ENCODE measurements around the gene SPEM1.

The SPEM1 gene, protein sequence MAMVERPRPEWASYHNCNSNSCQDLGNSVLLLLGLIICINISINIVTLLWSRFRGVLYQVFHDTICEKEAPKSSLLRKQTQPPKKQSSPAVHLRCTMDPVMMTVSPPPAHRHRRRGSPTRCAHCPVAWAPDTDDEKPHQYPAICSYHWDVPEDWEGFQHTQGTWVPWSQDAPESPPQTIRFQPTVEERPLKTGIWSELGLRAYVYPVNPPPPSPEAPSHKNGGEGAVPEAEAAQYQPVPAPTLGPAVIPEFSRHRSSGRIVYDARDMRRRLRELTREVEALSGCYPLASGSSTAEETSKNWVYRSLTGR

DNA sequence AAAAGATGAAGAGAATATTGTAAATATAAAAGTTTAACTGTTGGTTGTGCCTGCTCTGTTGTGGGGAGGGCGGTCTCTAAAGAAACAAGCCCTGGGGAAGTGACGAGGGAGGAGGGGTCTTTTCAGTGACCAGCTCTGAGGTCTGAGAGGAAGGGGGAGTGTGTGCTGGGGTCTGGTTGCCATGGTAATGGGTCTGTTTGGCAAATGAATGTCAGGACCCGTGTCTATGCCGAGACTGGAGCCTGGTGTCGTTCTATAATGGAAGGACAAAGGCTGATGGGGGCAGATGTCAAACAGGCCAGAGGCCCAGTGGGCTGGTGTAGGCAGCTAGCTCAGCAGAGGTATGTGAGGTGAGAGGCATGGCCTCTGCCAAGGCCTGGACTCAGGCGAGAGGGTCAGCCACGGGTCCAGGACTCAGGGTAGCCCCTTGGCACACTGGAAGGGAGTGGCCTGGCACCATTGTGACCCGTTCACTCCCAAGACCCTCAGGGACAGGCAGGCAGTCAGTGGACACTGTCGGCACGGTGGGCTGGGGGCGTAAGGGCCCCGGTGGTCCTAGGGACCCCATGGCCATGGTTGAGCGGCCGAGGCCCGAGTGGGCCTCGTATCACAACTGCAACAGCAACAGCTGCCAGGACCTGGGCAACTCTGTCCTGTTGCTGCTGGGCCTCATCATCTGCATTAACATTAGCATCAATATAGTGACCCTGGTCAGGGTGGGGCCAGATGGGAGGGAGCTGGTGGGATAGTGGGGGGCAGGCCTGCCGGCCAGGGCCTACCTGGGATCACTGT is at the start of gene SPEM1:
Gene SPEM1 (plus strand): TSS at position 506 of the 792 bp plus-strand sequence. CDS start 61 bp downstream, at position 567.
- Histone ChIP-seq H3K27ac (ENCODE audit: poor library complexity, severe bottlenecking) (no peak within 1 kb of the TSS), H3K27me3 (ENCODE audit: insufficient read depth, poor library complexity, severe bottlenecking) (no peaks in the 10 kb centered on the region), H3K4me1 (ENCODE audit: insufficient read depth, poor library complexity, severe bottlenecking) (no peaks in the 10 kb centered on the region), H3K9me3 (ENCODE audit: severe bottlenecking) (no peaks in the 10 kb centered on the region), H3K36me3 (ENCODE audit: low read depth) (no peaks in the 10 kb centered on the region), H3K4me3 (ENCODE audit: severe bottlenecking) (no peak within 1 kb of the TSS)
- no peak for DNase-seq (ENCODE audit: low spot score)
- TF ChIP-seq, protein P1, sequence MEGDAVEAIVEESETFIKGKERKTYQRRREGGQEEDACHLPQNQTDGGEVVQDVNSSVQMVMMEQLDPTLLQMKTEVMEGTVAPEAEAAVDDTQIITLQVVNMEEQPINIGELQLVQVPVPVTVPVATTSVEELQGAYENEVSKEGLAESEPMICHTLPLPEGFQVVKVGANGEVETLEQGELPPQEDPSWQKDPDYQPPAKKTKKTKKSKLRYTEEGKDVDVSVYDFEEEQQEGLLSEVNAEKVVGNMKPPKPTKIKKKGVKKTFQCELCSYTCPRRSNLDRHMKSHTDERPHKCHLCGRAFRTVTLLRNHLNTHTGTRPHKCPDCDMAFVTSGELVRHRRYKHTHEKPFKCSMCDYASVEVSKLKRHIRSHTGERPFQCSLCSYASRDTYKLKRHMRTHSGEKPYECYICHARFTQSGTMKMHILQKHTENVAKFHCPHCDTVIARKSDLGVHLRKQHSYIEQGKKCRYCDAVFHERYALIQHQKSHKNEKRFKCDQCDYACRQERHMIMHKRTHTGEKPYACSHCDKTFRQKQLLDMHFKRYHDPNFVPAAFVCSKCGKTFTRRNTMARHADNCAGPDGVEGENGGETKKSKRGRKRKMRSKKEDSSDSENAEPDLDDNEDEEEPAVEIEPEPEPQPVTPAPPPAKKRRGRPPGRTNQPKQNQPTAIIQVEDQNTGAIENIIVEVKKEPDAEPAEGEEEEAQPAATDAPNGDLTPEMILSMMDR (IDR thresholded peaks at IDR 0.05; ENCODE audit: poor library complexity, severe bottlenecking) = no peak
- ATAC-seq (ENCODE audit: low read depth) = no peak

DNA sequence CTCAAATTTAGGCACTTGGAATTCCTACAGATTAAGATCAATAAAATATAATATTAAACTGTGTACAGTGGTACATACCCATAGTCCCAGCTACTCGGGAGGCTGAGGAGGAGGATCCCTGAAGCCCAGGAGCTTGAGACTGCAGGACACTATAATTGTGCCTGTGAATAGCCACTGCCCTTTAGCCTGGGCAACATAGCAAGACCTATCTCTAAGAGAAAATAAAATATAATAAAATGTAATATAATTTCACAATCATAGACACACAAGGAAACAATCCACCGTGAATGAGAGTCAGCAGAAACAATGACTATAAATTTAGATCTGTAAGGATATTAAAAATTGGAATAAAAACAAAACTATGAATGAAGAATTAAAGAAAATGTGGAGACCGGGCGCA is 49.3 kb upstream of the SPEM1 start:
- TF ChIP-seq, protein P1 (IDR thresholded peaks at IDR 0.05; ENCODE audit: poor library complexity, severe bottlenecking) = no peak
- H3K36me3 ChIP-seq (ENCODE audit: low read depth) = no peaks in the 10 kb centered on the region
- no peaks in the 10 kb centered on the region for H3K4me1 ChIP-seq (ENCODE audit: insufficient read depth, poor library complexity, severe bottlenecking)
- H3K4me3 ChIP-seq (ENCODE audit: severe bottlenecking) = no peak overlapping the region
- H3K27ac ChIP-seq (ENCODE audit: poor library complexity, severe bottlenecking) = no peak overlapping the region
- ATAC-seq (ENCODE audit: low read depth) (no peak), DNase-seq (ENCODE audit: low spot score) (no peak)
- H3K9me3 ChIP-seq (ENCODE audit: severe bottlenecking) = no peaks in the 10 kb centered on the region
- no peaks in the 10 kb centered on the region for H3K27me3 ChIP-seq (ENCODE audit: insufficient read depth, poor library complexity, severe bottlenecking)

DNA sequence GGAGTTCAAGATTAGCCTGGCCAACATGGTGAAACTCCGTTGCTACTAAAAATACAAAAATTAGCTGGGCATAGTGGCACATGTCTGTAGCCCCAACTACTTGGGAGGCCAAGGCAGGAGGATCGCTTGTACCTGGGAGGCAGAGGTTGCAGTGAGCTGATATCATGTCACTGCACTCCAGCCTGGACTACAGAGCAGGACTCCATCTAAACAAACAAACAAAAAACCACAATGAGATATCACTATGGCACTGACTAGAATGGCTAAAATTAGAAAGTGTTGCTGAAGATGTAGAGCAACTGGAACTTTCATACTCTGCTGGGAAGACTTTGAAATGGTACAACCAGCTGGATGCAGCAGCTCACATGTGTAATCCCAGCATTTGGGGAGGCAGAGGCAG is 45.8 kb upstream of the SPEM1 start:
- no peaks in the 10 kb centered on the region for H3K9me3 ChIP-seq (ENCODE audit: severe bottlenecking)
- TF ChIP-seq, protein P1 (IDR thresholded peaks at IDR 0.05; ENCODE audit: poor library complexity, severe bottlenecking) = no peak
- ATAC-seq (ENCODE audit: low read depth) (no peak), DNase-seq (ENCODE audit: low spot score) (no peak)
- no peaks in the 10 kb centered on the region for H3K4me1 ChIP-seq (ENCODE audit: insufficient read depth, poor library complexity, severe bottlenecking)
- no peak overlapping the region for H3K4me3 ChIP-seq (ENCODE audit: severe bottlenecking)
- H3K27ac ChIP-seq (ENCODE audit: poor library complexity, severe bottlenecking) = no peak overlapping the region
- H3K36me3 ChIP-seq (ENCODE audit: low read depth) = no peaks in the 10 kb centered on the region
- H3K27me3 ChIP-seq (ENCODE audit: insufficient read depth, poor library complexity, severe bottlenecking) = no peaks in the 10 kb centered on the region

DNA sequence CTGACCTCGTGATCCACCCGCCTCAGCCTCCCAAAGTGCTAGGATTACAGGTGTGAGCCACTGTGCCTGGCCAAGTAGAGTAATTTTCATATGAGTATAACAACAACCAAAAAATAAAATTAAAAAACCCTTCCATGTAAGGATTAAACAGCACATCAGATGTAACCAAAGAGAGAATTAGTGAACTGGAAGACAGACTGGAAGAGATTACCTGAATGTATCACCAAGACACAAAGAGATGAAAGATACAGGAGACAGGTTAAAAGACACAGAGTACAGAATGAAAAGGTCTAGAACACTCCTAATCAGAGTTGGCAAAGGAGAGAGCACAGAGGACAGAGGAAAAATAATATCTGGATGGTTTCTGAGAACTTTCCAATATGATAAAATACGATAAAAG is 41.0 kb upstream of the SPEM1 start:
- H3K9me3 ChIP-seq (ENCODE audit: severe bottlenecking) = no peaks in the 10 kb centered on the region

More for the DNA sequence above, 41.0 kb upstream of the SPEM1 start:
- Histone ChIP-seq H3K27ac (ENCODE audit: poor library complexity, severe bottlenecking) (no peak overlapping the region), H3K4me3 (ENCODE audit: severe bottlenecking) (no peak overlapping the region), H3K27me3 (ENCODE audit: insufficient read depth, poor library complexity, severe bottlenecking) (no peaks in the 10 kb centered on the region), H3K36me3 (ENCODE audit: low read depth) (0 out of 2 replicates have a peak, but pooled peaks cover 7% of the 10 kb centered on the region), H3K4me1 (ENCODE audit: insufficient read depth, poor library complexity, severe bottlenecking) (peaks cover 2% of the 10 kb centered on the region)
- no peak for ATAC-seq (ENCODE audit: low read depth)
- TF ChIP-seq, protein P1 (IDR thresholded peaks at IDR 0.05; ENCODE audit: poor library complexity, severe bottlenecking) = no peak
- no peak for DNase-seq (ENCODE audit: low spot score)

Data from RWPE2 (cell line).